HG03521 (cell line): ENCODE results near the gene RUVBL2.
"Not testable (repeated sequence)": the region's sequence is repeated elsewhere in the genome, so short reads cannot be mapped to it uniquely, and the experiment has no call there.

ENCODE experiments used
- ATAC-seq: cut with Tn5 transposase; IDR thresholded peaks from one replicate; pipeline ENCODE4 v1.9.1; 2021; ENCODE audit warnings: mild to moderate bottlenecking, moderate library complexity; ENCODE audit not compliant: unreplicated experiment

RUVBL2 gene

GRCh38 chr19:49016067-49016839 lies 22.6 kb downstream of the RUVBL2 start:
- no peak for ATAC-seq

- no peak for ATAC-seq
These were observed 23.5 kb downstream of the RUVBL2 start, which contains the start of gene LHB for GRCh38 chr19:49017041-49017665. TSS of gene LHB (minus strand) at chr19:49017091. CDS start at chr19:49017081, 10 bp downstream.

- ATAC-seq: no peak
These were observed 24.1 kb downstream of the RUVBL2 start for GRCh38 chr19:49017666-49018351.

GRCh38 chr19:49018388-49019241 lies 24.9 kb downstream of the RUVBL2 start:
- not testable (repeated sequence) for ATAC-seq

- no peak for ATAC-seq
These were observed 25.7 kb downstream of the RUVBL2 start for GRCh38 chr19:49019242-49019932.

- ATAC-seq: no peak
These were observed 26.7 kb downstream of the RUVBL2 start for GRCh38 chr19:49020342-49020741.

- no peak for ATAC-seq
These were observed 27.5 kb downstream of the RUVBL2 start for GRCh38 chr19:49020931-49021895.

- no peak for ATAC-seq
These were observed 28.4 kb downstream of the RUVBL2 start for GRCh38 chr19:49022116-49022515.

GRCh38 chr19:49024233-49024632 lies 30.5 kb downstream of the RUVBL2 start, which contains the start of gene CGB3:
TSS of gene CGB3 (minus strand) at chr19:49024333. CDS start at chr19:49023971, 362 bp downstream.
- ATAC-seq: not testable (repeated sequence)

GRCh38 chr19:49025088-49025487 lies 31.4 kb downstream of the RUVBL2 start:
- ATAC-seq: not testable (repeated sequence)

- not testable (repeated sequence) for ATAC-seq
These were observed 31.9 kb downstream of the RUVBL2 start for GRCh38 chr19:49025599-49025998.

- not testable (repeated sequence) for ATAC-seq
These were observed 35.0 kb downstream of the RUVBL2 start for GRCh38 chr19:49028686-49029085.

- not testable (repeated sequence) for ATAC-seq
These were observed 36.1 kb downstream of the RUVBL2 start for GRCh38 chr19:49029749-49030148.

- not testable (repeated sequence) for ATAC-seq
These were observed 36.6 kb downstream of the RUVBL2 start for GRCh38 chr19:49030323-49030722.

GRCh38 chr19:49031642-49032301 lies 38.1 kb downstream of the RUVBL2 start, which contains the start of gene CGB2:
TSS of gene CGB2 (plus strand) at chr19:49031890. CDS start at chr19:49032096, 206 bp downstream.
- not testable (repeated sequence) for ATAC-seq

GRCh38 chr19:49036815-49037214 lies 43.1 kb downstream of the RUVBL2 start, which contains the start of gene CGB1:
TSS of gene CGB1 (minus strand) at chr19:49036895. CDS start at chr19:49036711, 184 bp downstream.
- not testable (repeated sequence) for ATAC-seq

- ATAC-seq: not testable (repeated sequence)
These were observed 44.4 kb downstream of the RUVBL2 start for GRCh38 chr19:49038111-49038510.
